ENCODE measurements around the gene LYAR.

DNA sequence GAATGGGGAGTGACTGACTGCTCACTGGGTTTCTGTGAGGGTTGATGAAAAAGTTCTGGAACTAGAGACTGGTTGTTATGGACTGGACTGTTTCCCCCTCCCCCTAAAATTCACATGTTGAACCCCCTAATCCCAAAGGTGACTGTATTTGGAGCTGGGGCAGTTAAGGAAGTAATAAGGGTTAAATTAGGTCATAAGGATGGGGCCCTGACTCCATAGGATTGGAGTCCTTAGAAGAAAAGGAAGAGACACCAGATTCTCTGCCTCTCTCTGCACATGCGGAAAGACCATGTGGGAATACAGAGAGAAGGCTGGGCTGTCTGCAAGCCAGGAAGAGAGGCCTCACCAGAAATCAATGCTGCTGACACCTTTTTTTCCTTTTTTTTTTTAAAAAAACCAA lies 38.3 kb upstream of the LYAR start:
- TF ChIP-seq, protein P1, sequence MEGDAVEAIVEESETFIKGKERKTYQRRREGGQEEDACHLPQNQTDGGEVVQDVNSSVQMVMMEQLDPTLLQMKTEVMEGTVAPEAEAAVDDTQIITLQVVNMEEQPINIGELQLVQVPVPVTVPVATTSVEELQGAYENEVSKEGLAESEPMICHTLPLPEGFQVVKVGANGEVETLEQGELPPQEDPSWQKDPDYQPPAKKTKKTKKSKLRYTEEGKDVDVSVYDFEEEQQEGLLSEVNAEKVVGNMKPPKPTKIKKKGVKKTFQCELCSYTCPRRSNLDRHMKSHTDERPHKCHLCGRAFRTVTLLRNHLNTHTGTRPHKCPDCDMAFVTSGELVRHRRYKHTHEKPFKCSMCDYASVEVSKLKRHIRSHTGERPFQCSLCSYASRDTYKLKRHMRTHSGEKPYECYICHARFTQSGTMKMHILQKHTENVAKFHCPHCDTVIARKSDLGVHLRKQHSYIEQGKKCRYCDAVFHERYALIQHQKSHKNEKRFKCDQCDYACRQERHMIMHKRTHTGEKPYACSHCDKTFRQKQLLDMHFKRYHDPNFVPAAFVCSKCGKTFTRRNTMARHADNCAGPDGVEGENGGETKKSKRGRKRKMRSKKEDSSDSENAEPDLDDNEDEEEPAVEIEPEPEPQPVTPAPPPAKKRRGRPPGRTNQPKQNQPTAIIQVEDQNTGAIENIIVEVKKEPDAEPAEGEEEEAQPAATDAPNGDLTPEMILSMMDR (IDR thresholded peaks at IDR 0.05), result no peak
- no peak for TF ChIP-seq SIN3A (IDR thresholded peaks at IDR 0.05; ENCODE audit: borderline replicate concordance, insufficient read depth, low read depth, low read length)
- TF ChIP-seq, protein P2, sequence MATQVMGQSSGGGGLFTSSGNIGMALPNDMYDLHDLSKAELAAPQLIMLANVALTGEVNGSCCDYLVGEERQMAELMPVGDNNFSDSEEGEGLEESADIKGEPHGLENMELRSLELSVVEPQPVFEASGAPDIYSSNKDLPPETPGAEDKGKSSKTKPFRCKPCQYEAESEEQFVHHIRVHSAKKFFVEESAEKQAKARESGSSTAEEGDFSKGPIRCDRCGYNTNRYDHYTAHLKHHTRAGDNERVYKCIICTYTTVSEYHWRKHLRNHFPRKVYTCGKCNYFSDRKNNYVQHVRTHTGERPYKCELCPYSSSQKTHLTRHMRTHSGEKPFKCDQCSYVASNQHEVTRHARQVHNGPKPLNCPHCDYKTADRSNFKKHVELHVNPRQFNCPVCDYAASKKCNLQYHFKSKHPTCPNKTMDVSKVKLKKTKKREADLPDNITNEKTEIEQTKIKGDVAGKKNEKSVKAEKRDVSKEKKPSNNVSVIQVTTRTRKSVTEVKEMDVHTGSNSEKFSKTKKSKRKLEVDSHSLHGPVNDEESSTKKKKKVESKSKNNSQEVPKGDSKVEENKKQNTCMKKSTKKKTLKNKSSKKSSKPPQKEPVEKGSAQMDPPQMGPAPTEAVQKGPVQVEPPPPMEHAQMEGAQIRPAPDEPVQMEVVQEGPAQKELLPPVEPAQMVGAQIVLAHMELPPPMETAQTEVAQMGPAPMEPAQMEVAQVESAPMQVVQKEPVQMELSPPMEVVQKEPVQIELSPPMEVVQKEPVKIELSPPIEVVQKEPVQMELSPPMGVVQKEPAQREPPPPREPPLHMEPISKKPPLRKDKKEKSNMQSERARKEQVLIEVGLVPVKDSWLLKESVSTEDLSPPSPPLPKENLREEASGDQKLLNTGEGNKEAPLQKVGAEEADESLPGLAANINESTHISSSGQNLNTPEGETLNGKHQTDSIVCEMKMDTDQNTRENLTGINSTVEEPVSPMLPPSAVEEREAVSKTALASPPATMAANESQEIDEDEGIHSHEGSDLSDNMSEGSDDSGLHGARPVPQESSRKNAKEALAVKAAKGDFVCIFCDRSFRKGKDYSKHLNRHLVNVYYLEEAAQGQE (IDR thresholded peaks at IDR 0.05; ENCODE audit: insufficient read depth in 1 of 2, low read depth in 2 of 2, low read length in 1 of 2), result no peak
